Measurements from ENCODE around the gene FBLN2.

FBLN2 gene

DNA sequence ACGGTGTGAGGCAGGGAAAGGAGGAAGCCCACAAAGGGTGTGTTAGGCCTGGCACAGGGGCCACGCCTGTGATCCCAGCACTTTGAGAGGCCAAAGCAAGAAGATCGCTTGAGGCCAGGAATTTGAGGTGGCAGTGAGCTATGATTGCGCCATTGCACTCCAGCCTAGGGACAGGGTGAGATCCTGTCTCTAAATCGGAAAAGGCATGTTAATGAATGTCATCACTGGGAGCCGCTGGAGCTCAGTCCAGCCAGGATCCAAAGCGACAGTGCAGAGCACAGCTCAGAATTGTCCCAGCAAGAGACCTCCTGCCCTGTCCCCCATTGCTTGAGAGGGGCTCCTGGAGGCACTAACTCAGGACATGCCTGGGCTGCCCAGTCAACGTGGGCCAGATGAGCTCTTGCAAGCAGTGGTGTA lies 15.0 kb upstream of the FBLN2 start:
- Histone ChIP-seq H2BK12ac (ENCODE audit: low read length) (no peak overlapping the region), H3K4me1 (ENCODE audit: control insufficient read depth in 2 of 2, insufficient read depth in 1 of 2, low read depth in 1 of 2, low read length in 2 of 2) (peaks cover 1 to 3% of the 10 kb centered on the region in 2 donors), H3K4ac (ENCODE audit: low read length) (no peak overlapping the region), H3K23ac (ENCODE audit: low read depth, low read length, poor library complexity) (no peak overlapping the region), H2AFZ (ENCODE audit: low read length) (no peak overlapping the region), H4K8ac (ENCODE audit: low read depth, low read length) (no peak overlapping the region), H3K36me3 (replicated peaks in 1 of 2; ENCODE audit: control insufficient read depth in 2 of 2, insufficient read depth in 2 of 2, low read length in 2 of 2) (no peaks in the 10 kb centered on the region), H3K9me3 (replicated peaks in 1 of 2; ENCODE audit: control insufficient read depth in 2 of 2, insufficient read depth in 1 of 2, low read depth in 1 of 2, low read length in 2 of 2) (no peaks in the 10 kb centered on the region), H2BK120ac (ENCODE audit: low read depth, low read length) (no peak overlapping the region), H3K27me3 (ENCODE audit: control insufficient read depth in 3 of 3, insufficient read depth in 3 of 3, low read depth in 1 of 3, low read length in 3 of 3) (no peaks in the 10 kb centered on the region), H3K18ac (ENCODE audit: low read length) (no peak overlapping the region), H3K9ac (ENCODE audit: low read depth, low read length, poor library complexity) (no peak overlapping the region), H2BK15ac (ENCODE audit: low read length) (no peak overlapping the region), H4K91ac (ENCODE audit: low read depth, low read length, poor library complexity) (no peak overlapping the region), H3K79me1 (ENCODE audit: low read depth, low read length) (no peaks in the 10 kb centered on the region), H3K27ac (replicated peaks; ENCODE audit: low read length) (no peak overlapping the region), H2BK5ac (ENCODE audit: low read length) (no peak overlapping the region), H2AK5ac (ENCODE audit: low read depth, low read length) (no peak overlapping the region), H3K4me3 (ENCODE audit: low read length in 2 of 2) (no peak overlapping the region), H3K14ac (ENCODE audit: low read length) (no peak overlapping the region), H3K4me2 (ENCODE audit: insufficient read depth, low read length, poor library complexity, severe bottlenecking) (no peak overlapping the region)
- WGBS, 2 donors (ENCODE audit: extremely low coverage in 2 of 2, insufficient read length in 2 of 2, insufficient replicate concordance in 1 of 2), result no CpG with 5 or more reads among the region's 8 CpGs
- DNase-seq (ENCODE audit: low spot score), result no peak

- no peaks in the 10 kb centered on the region for H3K27me3 ChIP-seq (ENCODE audit: control insufficient read depth in 3 of 3, insufficient read depth in 3 of 3, low read depth in 1 of 3, low read length in 3 of 3)
Measured at GRCh38 chr3:13535526-13535875, 13.4 kb upstream of the FBLN2 start.

GRCh38 chr3:13535905-13536304 lies 13.0 kb upstream of the FBLN2 start:
- peaks cover 0 to 3% of the 10 kb centered on the region in 2 donors for H3K4me1 ChIP-seq (ENCODE audit: control insufficient read depth in 2 of 2, insufficient read depth in 1 of 2, low read depth in 1 of 2, low read length in 2 of 2)
- no peak overlapping the region for H3K23ac ChIP-seq (ENCODE audit: low read depth, low read length, poor library complexity)
- H3K4ac ChIP-seq (ENCODE audit: low read length), result no peak overlapping the region
- H3K27ac ChIP-seq (replicated peaks; ENCODE audit: low read length), result no peak overlapping the region
- no peak overlapping the region for H4K91ac ChIP-seq (ENCODE audit: low read depth, low read length, poor library complexity)
- no peak overlapping the region for H2BK5ac ChIP-seq (ENCODE audit: low read length)
- no peak overlapping the region for H2BK15ac ChIP-seq (ENCODE audit: low read length)
- H2BK120ac ChIP-seq (ENCODE audit: low read depth, low read length), result no peak overlapping the region
- no peak overlapping the region for H3K9ac ChIP-seq (ENCODE audit: low read depth, low read length, poor library complexity)
- no peak overlapping the region for H4K8ac ChIP-seq (ENCODE audit: low read depth, low read length)
- H2AFZ ChIP-seq (ENCODE audit: low read length), result no peak overlapping the region
- H3K4me2 ChIP-seq (ENCODE audit: insufficient read depth, low read length, poor library complexity, severe bottlenecking), result no peak overlapping the region
- peak overlapping the region; percentile 33 for H2AK5ac ChIP-seq (ENCODE audit: low read depth, low read length)
- no peaks in the 10 kb centered on the region for H3K9me3 ChIP-seq (replicated peaks in 1 of 2; ENCODE audit: control insufficient read depth in 2 of 2, insufficient read depth in 1 of 2, low read depth in 1 of 2, low read length in 2 of 2)
- H3K4me3 ChIP-seq (ENCODE audit: low read length in 2 of 2), result no peak overlapping the region
- DNase-seq (ENCODE audit: low spot score), result no peak
- H3K79me1 ChIP-seq (ENCODE audit: low read depth, low read length), result no peaks in the 10 kb centered on the region
- no CpG with 5 or more reads among the region's 9 CpGs for WGBS, 2 donors (ENCODE audit: extremely low coverage in 2 of 2, insufficient read length in 2 of 2, insufficient replicate concordance in 1 of 2)
- peak overlapping the region; percentile 55 for H3K18ac ChIP-seq (ENCODE audit: low read length)
- H3K27me3 ChIP-seq (ENCODE audit: control insufficient read depth in 3 of 3, insufficient read depth in 3 of 3, low read depth in 1 of 3, low read length in 3 of 3), result no peaks in the 10 kb centered on the region
- H2BK12ac ChIP-seq (ENCODE audit: low read length), result no peak overlapping the region
- H3K36me3 ChIP-seq (replicated peaks in 1 of 2; ENCODE audit: control insufficient read depth in 2 of 2, insufficient read depth in 2 of 2, low read length in 2 of 2), result no peaks in the 10 kb centered on the region
- no peak overlapping the region for H3K14ac ChIP-seq (ENCODE audit: low read length)

More at GRCh38 chr3:13535526-13535875, 13.4 kb upstream of the FBLN2 start:
- no peak overlapping the region for H2BK5ac ChIP-seq (ENCODE audit: low read length)
- no peaks in the 10 kb centered on the region for H3K79me1 ChIP-seq (ENCODE audit: low read depth, low read length)
- H4K91ac ChIP-seq (ENCODE audit: low read depth, low read length, poor library complexity), result no peak overlapping the region
- H3K23ac ChIP-seq (ENCODE audit: low read depth, low read length, poor library complexity), result no peak overlapping the region
- no peak overlapping the region for H4K8ac ChIP-seq (ENCODE audit: low read depth, low read length)
- no CpG with 5 or more reads among the region's 10 CpGs for WGBS, 2 donors (ENCODE audit: extremely low coverage in 2 of 2, insufficient read length in 2 of 2, insufficient replicate concordance in 1 of 2)
- no peak overlapping the region for H2BK120ac ChIP-seq (ENCODE audit: low read depth, low read length)
- no peak overlapping the region for H3K4ac ChIP-seq (ENCODE audit: low read length)
- peak overlapping the region; percentile 49 for H2BK12ac ChIP-seq (ENCODE audit: low read length)
- no peak overlapping the region for H2BK15ac ChIP-seq (ENCODE audit: low read length)
- H3K14ac ChIP-seq (ENCODE audit: low read length), result no peak overlapping the region
- H3K9ac ChIP-seq (ENCODE audit: low read depth, low read length, poor library complexity), result no peak overlapping the region
- H3K4me3 ChIP-seq (ENCODE audit: low read length in 2 of 2), result no peak overlapping the region
- H2AK5ac ChIP-seq (ENCODE audit: low read depth, low read length), result peak overlapping the region; percentile 33
- no peaks in the 10 kb centered on the region for H3K36me3 ChIP-seq (replicated peaks in 1 of 2; ENCODE audit: control insufficient read depth in 2 of 2, insufficient read depth in 2 of 2, low read length in 2 of 2)
- H3K4me2 ChIP-seq (ENCODE audit: insufficient read depth, low read length, poor library complexity, severe bottlenecking), result no peak overlapping the region
- no peaks in the 10 kb centered on the region for H3K9me3 ChIP-seq (replicated peaks in 1 of 2; ENCODE audit: control insufficient read depth in 2 of 2, insufficient read depth in 1 of 2, low read depth in 1 of 2, low read length in 2 of 2)
- no peak overlapping the region for H3K27ac ChIP-seq (replicated peaks; ENCODE audit: low read length)
- no peak overlapping the region for H2AFZ ChIP-seq (ENCODE audit: low read length)
- H3K4me1 ChIP-seq (ENCODE audit: control insufficient read depth in 2 of 2, insufficient read depth in 1 of 2, low read depth in 1 of 2, low read length in 2 of 2), result peaks cover 0 to 3% of the 10 kb centered on the region in 2 donors
- DNase-seq (ENCODE audit: low spot score), result no peak
- peak overlapping the region; percentile 55 for H3K18ac ChIP-seq (ENCODE audit: low read length)

DNA sequence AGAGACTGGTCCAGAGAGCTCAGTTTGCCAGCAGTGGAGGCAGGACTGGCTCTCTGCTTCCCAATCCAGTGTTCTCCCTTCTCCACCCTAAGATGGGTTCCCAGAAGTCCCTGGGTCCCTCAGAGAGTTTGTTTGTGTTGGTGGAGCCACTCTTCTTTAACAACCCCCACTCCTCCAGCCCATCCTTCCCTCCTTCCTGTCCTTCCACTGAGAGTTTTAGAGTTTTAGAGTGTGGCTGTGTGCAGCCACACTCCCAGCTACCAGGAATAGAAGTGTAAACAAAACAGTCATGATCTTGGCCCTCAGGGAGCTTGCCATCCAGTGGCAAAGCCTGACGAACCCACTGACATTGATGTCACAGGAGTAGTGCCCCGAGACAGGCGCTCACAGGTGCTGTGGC lies 12.5 kb upstream of the FBLN2 start:
- H3K9ac ChIP-seq (ENCODE audit: low read depth, low read length, poor library complexity), result no peak overlapping the region
- no peak overlapping the region for H3K14ac ChIP-seq (ENCODE audit: low read length)
- H3K4me2 ChIP-seq (ENCODE audit: insufficient read depth, low read length, poor library complexity, severe bottlenecking), result no peak overlapping the region
- H3K27me3 ChIP-seq (ENCODE audit: control insufficient read depth in 3 of 3, insufficient read depth in 3 of 3, low read depth in 1 of 3, low read length in 3 of 3), result no peaks in the 10 kb centered on the region
- no peak overlapping the region for H4K8ac ChIP-seq (ENCODE audit: low read depth, low read length)
- no peak overlapping the region for H3K27ac ChIP-seq (replicated peaks; ENCODE audit: low read length)
- H2BK5ac ChIP-seq (ENCODE audit: low read length), result no peak overlapping the region
- H3K36me3 ChIP-seq (replicated peaks in 1 of 2; ENCODE audit: control insufficient read depth in 2 of 2, insufficient read depth in 2 of 2, low read length in 2 of 2), result no peaks in the 10 kb centered on the region
- peak overlapping the region; percentile 15 for H2AFZ ChIP-seq (ENCODE audit: low read length)
- peak overlapping the region; percentile 10 for H2BK12ac ChIP-seq (ENCODE audit: low read length)
- no peak overlapping the region for H2AK5ac ChIP-seq (ENCODE audit: low read depth, low read length)
- H3K4me3 ChIP-seq (ENCODE audit: low read length in 2 of 2), result no peak overlapping the region
- no peak overlapping the region for H2BK120ac ChIP-seq (ENCODE audit: low read depth, low read length)
- no peak overlapping the region for H3K4ac ChIP-seq (ENCODE audit: low read length)
- DNase-seq (ENCODE audit: low spot score), result no peak
- H2BK15ac ChIP-seq (ENCODE audit: low read length), result no peak overlapping the region
- H3K4me1 ChIP-seq (ENCODE audit: control insufficient read depth in 2 of 2, insufficient read depth in 1 of 2, low read depth in 1 of 2, low read length in 2 of 2), result peaks cover 0 to 3% of the 10 kb centered on the region in 2 donors
- peaks cover 0 to 4% of the 10 kb centered on the region in 2 donors for H3K9me3 ChIP-seq (replicated peaks in 1 of 2; ENCODE audit: control insufficient read depth in 2 of 2, insufficient read depth in 1 of 2, low read depth in 1 of 2, low read length in 2 of 2)
- no peak overlapping the region for H4K91ac ChIP-seq (ENCODE audit: low read depth, low read length, poor library complexity)
- no peaks in the 10 kb centered on the region for H3K79me1 ChIP-seq (ENCODE audit: low read depth, low read length)
- no peak overlapping the region for H3K23ac ChIP-seq (ENCODE audit: low read depth, low read length, poor library complexity)
- H3K18ac ChIP-seq (ENCODE audit: low read length), result no peak overlapping the region
- no CpG with 5 or more reads among the region's 3 CpGs for WGBS, 2 donors (ENCODE audit: extremely low coverage in 2 of 2, insufficient read length in 2 of 2, insufficient replicate concordance in 1 of 2)

All from neuronal stem cell (in vitro differentiated cells).